Measurements from ENCODE around the gene PAXIP1.

DNA sequence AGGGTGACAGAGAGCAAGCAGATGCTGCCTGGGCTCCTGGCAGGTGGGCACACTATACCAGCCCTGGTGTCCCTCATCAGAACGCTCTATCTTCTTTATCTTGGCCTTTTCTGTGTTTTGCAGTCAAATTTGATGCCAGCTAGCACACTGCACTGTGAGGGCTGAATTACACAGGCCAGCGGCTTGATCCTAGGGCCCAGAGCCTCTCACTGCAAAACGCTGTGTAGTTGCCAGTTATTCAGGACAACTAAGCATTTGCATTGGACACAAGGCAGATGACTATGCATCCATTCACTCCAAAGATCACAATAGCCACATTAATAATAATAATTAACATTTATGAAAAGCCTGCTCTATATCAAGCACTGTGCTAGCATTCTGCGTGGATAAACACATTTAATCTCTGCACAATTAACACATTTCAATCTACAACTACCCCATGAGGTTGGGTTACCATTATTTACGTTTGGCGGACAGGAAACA is 100.3 kb downstream of the PAXIP1 start:
- TF ChIP-seq, protein P1, sequence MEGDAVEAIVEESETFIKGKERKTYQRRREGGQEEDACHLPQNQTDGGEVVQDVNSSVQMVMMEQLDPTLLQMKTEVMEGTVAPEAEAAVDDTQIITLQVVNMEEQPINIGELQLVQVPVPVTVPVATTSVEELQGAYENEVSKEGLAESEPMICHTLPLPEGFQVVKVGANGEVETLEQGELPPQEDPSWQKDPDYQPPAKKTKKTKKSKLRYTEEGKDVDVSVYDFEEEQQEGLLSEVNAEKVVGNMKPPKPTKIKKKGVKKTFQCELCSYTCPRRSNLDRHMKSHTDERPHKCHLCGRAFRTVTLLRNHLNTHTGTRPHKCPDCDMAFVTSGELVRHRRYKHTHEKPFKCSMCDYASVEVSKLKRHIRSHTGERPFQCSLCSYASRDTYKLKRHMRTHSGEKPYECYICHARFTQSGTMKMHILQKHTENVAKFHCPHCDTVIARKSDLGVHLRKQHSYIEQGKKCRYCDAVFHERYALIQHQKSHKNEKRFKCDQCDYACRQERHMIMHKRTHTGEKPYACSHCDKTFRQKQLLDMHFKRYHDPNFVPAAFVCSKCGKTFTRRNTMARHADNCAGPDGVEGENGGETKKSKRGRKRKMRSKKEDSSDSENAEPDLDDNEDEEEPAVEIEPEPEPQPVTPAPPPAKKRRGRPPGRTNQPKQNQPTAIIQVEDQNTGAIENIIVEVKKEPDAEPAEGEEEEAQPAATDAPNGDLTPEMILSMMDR (conservative IDR thresholded peaks at IDR 0.05 in 1 of 2, IDR thresholded peaks at IDR 0.05 in 1 of 2; ENCODE audit: low read depth in 1 of 2, low read length in 2 of 2): no peak
- TF ChIP-seq EZH2 (IDR thresholded peaks at IDR 0.05; ENCODE audit: low read length, missing control alignments): no peak
